Upper lobe of right lung (tissue), 1 donor: Measurements from ENCODE around the gene TYW5. TPM values are rescaled to one million over a fixed set of nuclear protein-coding genes. Genes with fewer than 3 reads are reported as not detected.

Source experiments
- ATAC-seq: fragments of 200-7000 bp; cut with Tn5 transposase; one replicate; pipeline ENCODE4 v1.9.1; 2020; ENCODE audit warnings: mild to moderate bottlenecking, moderate library complexity
- DNase-seq: peaks from one replicate; pipeline ENCODE4 v3.0.0-alpha.2; 2020
- H3K27ac ChIP-seq: fragments of 200-600 bp; one replicate; pipeline ENCODE4 v1.8.0; 2022
- H3K27me3 ChIP-seq: fragments of 200-600 bp; one replicate; pipeline ENCODE4 v1.8.0; 2022; ENCODE audit warnings: mild to moderate bottlenecking
- H3K36me3 ChIP-seq: fragments of 200-600 bp; one replicate; pipeline ENCODE4 v1.8.0; 2022
- H3K4me1 ChIP-seq: fragments of 200-600 bp; one replicate; pipeline ENCODE4 v1.8.0; 2022
- H3K4me3 ChIP-seq: fragments of 200-600 bp; one replicate; pipeline ENCODE4 v1.8.0; 2022; ENCODE audit warnings: mild to moderate bottlenecking
- H3K9me3 ChIP-seq: fragments of 200-600 bp; one replicate; pipeline ENCODE4 v1.8.0; 2022
- intact Hi-C: fragments of 100-400 bp; cut with DNase I; formaldehyde crosslinking; loops from one replicate; pipeline ENCODE4 v1.11.0; 2022
- total RNA-seq: library from RNA; stranded (reverse); fragmentation: NEBNext Ultra II Directional; extraction: Animal tissue kit (Norgen Biotek cat#: 25700); gene quantifications from one replicate; pipeline ENCODE4 v1.2.1, GENCODE V29; 2021
- TF ChIP-seq, protein P1 (sequence below): fragments of 200-600 bp; IDR thresholded peaks from one replicate; pipeline ENCODE4 v1.8.0; 2022; ENCODE audit warnings: antibody characterized with exemption
- donor health status: DM: no; HTN: yes; CAD: no; lungs with severe emphysema.

The TYW5 gene
- total RNA-seq, 1 donor from 2014 or later, result 7.5 TPM

DNA sequence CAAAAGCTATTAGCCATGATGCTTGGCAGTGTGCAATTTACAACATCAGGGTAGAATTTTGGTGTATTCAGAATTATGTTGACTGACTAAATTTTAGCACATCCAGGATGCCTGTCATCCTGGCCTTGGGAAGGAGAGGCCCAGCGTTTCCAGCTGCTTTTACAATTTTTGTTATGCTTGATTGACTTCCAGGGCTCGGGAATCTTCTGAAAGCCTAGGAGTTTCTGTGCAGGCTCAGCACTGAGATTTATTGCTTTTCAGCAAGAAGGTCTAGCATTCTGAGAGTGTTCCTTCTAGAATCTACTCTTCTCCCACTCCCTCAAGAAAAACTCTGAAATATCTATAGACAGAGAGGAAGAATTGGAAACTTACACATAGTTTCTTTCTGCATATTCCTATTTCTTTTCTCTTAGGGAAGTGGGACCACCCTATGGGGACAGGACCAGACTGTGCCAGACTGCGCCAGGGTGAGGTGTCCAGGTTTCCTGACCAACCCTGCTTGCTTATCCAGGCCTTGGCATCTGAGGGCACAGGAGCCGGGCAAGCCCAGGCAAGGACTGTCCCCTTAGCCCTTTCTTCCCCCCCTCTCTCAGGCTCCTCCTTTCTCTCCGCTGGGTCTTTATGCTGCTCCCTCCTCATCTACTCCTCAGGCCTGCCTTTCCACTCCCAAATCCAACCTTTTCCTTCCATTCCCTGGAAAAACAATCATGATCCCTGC, 27.0 kb upstream of the TYW5 start:
- TF ChIP-seq, protein P1, sequence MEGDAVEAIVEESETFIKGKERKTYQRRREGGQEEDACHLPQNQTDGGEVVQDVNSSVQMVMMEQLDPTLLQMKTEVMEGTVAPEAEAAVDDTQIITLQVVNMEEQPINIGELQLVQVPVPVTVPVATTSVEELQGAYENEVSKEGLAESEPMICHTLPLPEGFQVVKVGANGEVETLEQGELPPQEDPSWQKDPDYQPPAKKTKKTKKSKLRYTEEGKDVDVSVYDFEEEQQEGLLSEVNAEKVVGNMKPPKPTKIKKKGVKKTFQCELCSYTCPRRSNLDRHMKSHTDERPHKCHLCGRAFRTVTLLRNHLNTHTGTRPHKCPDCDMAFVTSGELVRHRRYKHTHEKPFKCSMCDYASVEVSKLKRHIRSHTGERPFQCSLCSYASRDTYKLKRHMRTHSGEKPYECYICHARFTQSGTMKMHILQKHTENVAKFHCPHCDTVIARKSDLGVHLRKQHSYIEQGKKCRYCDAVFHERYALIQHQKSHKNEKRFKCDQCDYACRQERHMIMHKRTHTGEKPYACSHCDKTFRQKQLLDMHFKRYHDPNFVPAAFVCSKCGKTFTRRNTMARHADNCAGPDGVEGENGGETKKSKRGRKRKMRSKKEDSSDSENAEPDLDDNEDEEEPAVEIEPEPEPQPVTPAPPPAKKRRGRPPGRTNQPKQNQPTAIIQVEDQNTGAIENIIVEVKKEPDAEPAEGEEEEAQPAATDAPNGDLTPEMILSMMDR, result no peak
- Histone ChIP-seq H3K4me1 (peaks cover 4% of the 10 kb centered on the region), H3K27me3 (no peaks in the 10 kb centered on the region), H3K4me3 (no peak overlapping the region), H3K36me3 (no peaks in the 10 kb centered on the region), H3K27ac (no peak overlapping the region), H3K9me3 (no peaks in the 10 kb centered on the region)
- ATAC-seq (no peak), DNase-seq (no peak)
- intact Hi-C loops, result loop anchor here (5.0 kb wide), 1 partner anchor 495 kb away; no protein-coding TSS in a partner anchor

DNA sequence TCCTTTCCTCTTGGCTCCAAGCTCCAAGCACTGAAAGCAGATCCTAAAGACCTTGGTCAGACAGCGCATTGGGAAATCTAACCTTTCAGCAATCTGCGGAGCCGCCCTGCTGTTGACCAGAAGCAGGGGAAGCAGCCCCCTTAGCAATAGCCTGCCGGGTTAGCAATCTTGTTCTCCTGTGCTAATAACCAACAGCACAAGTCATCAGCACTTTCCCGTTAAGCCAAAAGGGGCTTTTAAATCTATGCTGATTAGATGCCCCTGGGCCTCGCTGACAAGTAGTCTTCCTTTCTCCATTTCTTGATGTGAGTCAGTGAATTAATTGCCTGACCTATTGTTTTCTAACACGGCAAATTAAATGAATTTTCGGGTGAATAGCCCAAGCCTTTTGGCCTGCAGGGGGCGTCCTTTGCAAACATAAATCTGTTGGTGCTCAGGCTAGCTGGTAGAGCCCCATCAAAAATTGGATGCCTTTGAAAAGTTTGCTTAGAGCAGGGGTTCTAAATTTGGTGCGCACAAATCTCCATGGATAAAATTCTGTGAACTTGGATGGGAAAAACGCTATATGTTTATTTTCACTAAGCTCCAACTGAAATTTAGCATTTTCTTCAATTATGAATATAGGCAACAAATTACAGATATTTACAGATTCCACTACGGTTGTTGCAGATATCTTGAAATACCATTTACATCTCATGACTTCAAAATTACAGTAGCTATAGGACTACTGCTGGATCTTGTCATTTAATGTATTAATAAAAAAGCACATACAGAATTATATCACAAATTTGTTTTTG, 24.7 kb upstream of the TYW5 start:
- Histone ChIP-seq H3K27me3 (no peaks in the 10 kb centered on the region), H3K9me3 (no peaks in the 10 kb centered on the region), H3K4me1 (peaks cover 4% of the 10 kb centered on the region), H3K4me3 (no peak overlapping the region), H3K36me3 (no peaks in the 10 kb centered on the region), H3K27ac (no peak overlapping the region)
- ATAC-seq, result peak; percentile 85
- TF ChIP-seq, protein P1, result peak; percentile 89
- peak; percentile 86 for DNase-seq
- intact Hi-C loops, result loop anchor here (5.0 kb wide), 1 partner anchor 497 kb away; no protein-coding TSS in a partner anchor

DNA sequence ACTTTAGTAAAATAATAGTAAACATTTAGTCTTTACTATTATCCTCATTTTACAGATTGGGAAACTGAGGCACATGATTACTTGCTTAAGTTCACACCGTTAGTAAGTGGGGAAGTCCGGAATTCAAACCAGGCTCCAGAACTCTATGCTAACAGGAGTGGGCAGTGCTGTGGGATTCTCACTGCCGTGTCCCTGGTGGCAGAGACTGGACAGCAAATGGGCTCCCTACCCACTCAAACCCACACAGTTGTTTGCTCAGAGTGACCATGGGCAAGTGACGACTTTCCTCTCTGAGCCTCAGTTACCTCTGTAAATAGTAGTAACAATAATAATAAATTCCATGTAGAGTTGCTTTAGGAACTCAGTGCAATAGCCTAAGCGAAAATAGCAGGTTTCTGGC, 24.1 kb upstream of the TYW5 start:
- H3K4me3 ChIP-seq, result no peak overlapping the region
- H3K9me3 ChIP-seq, result no peaks in the 10 kb centered on the region

DNA sequence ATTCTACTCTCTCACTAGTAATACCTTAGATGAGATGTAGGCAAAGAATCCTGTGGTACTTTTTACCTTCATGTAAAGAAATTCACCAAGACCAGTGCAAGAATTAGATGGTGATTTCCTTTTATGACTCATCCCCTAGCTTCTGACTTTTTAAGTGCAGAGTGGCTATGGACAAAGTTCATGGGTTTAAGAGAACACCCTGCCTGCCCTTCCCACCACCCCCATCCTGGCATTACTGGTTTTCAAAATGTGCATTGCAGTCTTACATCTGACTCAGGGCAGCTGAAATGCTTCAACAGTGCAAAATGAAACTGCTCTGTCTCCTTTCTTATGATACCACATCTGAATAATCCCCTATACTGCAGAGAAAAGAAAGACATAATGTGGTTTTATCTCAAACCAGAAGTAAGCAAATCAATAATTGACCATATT, 22.7 kb upstream of the TYW5 start:
- Histone ChIP-seq H3K4me1 (peaks cover 4% of the 10 kb centered on the region), H3K9me3 (no peaks in the 10 kb centered on the region), H3K4me3 (no peak overlapping the region), H3K27ac (no peak overlapping the region), H3K27me3 (no peaks in the 10 kb centered on the region), H3K36me3 (no peaks in the 10 kb centered on the region)
- TF ChIP-seq, protein P1, result no peak
- intact Hi-C loops, result no loop called here
- peak; percentile 68 for ATAC-seq
- no peak for DNase-seq

More for the DNA sequence above, 24.1 kb upstream of the TYW5 start:
- Histone ChIP-seq H3K27ac (no peak overlapping the region), H3K36me3 (no peaks in the 10 kb centered on the region), H3K27me3 (no peaks in the 10 kb centered on the region), H3K4me1 (peaks cover 4% of the 10 kb centered on the region)
- DNase-seq (no peak), ATAC-seq (peak; percentile 51)
- intact Hi-C loops, result no loop called here
- TF ChIP-seq, protein P1, result no peak

DNA sequence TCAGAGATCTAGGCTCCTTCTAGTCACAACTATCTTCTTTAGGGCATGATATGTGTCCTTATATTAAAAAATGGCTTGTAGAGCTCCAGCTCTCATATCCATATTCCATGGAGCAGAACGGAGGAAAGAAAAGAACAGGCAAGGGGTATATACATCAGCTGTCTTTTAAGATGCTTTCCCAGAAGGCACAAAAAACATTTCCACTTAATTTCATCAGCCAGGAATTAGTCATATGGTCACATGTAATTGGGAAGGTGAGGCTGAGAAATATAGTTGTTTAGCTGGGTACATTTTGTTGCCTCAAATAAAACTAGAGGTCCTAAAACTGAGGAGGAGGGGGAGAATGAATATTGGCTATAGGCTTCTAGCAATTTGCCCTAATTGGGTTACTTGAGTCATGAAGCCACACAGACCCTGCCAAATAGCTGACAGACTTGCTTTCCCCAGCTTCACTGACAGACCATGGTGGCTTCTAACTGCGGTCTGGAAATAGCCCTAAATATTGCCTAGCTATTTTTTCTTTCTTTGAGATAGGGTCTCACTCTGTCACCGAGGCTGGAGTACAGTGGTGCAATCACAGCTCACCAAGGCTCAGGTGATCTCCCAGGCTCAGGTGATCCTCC, 20.1 kb upstream of the TYW5 start:
- Histone ChIP-seq H3K27ac (no peak overlapping the region), H3K36me3 (no peaks in the 10 kb centered on the region), H3K4me1 (peaks cover 4% of the 10 kb centered on the region), H3K9me3 (no peaks in the 10 kb centered on the region), H3K4me3 (no peak overlapping the region), H3K27me3 (no peaks in the 10 kb centered on the region)
- ATAC-seq (no peak), DNase-seq (no peak)
- intact Hi-C loops, result no loop called here
- TF ChIP-seq, protein P1, result no peak
